DOHH2 (cell line): ENCODE data around the gene HIVEP3.

Source experiments
- EZH2phosphoT487 ChIP-seq: fragments of 200-600 bp; sonication (generic); IDR thresholded peaks from 2 replicates; pipeline ENCODE4 v1.6.1; 2017; ENCODE audit warnings: borderline replicate concordance, mild to moderate bottlenecking, antibody characterized with exemption, low read length, moderate library complexity, mixed read lengths
- TF ChIP-seq, protein P1 (sequence below): fragments of 200-600 bp; sonication (generic); IDR thresholded peaks from one replicate; pipeline ENCODE4 v1.5.1; 2014; ENCODE audit warnings: antibody characterized with exemption, mild to moderate bottlenecking, low read depth, low read length; ENCODE audit not compliant: poor library complexity, severe bottlenecking

DNA sequence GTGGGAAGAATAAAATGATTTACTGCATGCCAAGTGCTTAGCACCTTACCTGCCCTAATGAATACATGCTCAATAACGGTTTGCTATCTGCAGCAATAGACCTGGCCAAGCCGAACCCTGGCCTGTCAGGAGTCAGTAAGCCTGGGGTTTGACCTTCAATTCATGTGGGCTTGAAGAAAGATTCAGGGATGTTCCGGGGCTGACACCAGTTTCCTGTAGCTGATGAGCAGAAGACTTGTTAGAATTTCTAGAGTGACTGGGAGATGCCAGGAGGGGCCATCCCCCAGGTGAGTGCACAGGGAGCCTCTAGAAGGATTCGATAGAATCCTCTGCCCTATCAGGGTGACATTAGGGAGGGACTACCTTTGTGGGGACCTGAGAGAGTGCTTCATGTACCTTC is 210.9 kb downstream of the HIVEP3 start:
- TF ChIP-seq, protein P1, sequence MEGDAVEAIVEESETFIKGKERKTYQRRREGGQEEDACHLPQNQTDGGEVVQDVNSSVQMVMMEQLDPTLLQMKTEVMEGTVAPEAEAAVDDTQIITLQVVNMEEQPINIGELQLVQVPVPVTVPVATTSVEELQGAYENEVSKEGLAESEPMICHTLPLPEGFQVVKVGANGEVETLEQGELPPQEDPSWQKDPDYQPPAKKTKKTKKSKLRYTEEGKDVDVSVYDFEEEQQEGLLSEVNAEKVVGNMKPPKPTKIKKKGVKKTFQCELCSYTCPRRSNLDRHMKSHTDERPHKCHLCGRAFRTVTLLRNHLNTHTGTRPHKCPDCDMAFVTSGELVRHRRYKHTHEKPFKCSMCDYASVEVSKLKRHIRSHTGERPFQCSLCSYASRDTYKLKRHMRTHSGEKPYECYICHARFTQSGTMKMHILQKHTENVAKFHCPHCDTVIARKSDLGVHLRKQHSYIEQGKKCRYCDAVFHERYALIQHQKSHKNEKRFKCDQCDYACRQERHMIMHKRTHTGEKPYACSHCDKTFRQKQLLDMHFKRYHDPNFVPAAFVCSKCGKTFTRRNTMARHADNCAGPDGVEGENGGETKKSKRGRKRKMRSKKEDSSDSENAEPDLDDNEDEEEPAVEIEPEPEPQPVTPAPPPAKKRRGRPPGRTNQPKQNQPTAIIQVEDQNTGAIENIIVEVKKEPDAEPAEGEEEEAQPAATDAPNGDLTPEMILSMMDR: no peak
- TF ChIP-seq EZH2phosphoT487: no peak
